GM19438 (cell line): ENCODE results near the gene OR2V2.
"Not testable (repeated sequence)": the region's sequence is repeated elsewhere in the genome, so short reads cannot be mapped to it uniquely, and the experiment has no call there.

Experiments
- ATAC-seq: cut with Tn5 transposase; IDR thresholded peaks from one replicate; pipeline ENCODE4 v1.9.1; 2021; ENCODE audit warnings: low read depth; ENCODE audit not compliant: unreplicated experiment

The OR2V2 gene

GRCh38 chr5:181146927-181147636 is at the start of gene OR2V2:
OR2V2 (plus strand) TSS chr5:181147586; CDS start chr5:181154943, 7,357 bp downstream.
- ATAC-seq, result not testable (repeated sequence)

DNA sequence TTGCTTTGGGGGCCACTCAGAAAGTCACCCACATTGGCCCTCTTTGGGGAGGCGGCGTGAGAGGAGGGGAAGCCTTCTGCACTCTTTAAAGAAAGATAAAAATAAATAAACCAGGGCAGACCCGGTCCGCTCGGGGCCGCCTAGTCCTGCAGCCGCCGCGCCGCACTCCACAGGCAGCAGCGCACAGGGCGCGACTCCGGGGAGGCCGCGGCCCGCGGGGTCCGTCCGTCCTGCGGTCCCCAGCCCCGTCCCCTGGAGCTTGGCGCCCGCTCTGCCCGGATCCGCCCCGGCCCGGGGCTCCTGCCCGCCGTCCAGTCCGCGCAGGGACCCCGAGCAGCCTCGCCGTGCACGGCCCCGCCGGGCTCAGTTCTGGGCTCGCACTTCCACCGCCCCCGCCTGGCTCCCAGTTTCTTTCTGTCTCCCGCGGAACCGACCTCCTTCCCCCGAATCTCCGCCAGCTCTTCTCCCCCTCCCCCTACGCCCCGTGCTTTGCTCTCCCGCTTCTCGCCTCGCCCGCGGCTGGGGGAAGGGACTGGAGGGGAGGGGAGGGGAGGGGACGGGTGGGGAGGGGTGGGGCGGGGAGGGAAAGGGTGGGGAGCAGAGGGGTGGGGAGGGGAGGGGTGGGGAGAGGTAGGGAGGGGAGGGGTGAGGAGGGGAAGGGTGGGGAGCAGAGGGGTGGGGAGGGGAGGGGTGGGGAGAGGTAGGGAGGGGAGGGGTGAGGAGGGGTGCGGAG is 49.5 kb upstream of the OR2V2 start:
- ATAC-seq, result not testable (repeated sequence)

GRCh38 chr5:181098762-181099601 is 48.4 kb upstream of the OR2V2 start:
- no peak for ATAC-seq

DNA sequence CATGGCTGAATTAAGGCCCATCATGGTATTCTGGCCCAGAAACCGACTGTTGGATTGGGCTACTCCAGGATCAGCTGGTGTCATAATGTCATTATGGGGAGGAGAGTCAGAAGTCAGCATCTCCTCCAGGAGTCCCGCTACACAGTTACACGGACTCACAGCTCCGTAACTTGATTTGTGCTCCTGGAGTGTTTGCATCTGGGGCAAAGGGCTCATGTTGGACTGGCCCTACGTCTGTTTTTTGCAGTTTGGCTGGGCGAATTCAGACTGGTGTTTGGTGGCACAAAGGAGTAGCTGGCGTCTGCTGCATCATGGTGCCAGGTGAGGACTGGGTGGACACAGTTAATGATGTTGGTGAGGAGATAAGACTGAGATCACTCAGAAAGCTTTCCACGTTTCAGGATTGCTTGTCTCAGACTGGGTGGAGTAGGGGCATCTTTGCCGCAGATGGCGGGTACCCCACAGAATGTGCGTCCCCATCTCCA is 47.7 kb upstream of the OR2V2 start:
- ATAC-seq, result no peak

GRCh38 chr5:181100121-181100875 is 47.1 kb upstream of the OR2V2 start:
- ATAC-seq, result no peak

DNA sequence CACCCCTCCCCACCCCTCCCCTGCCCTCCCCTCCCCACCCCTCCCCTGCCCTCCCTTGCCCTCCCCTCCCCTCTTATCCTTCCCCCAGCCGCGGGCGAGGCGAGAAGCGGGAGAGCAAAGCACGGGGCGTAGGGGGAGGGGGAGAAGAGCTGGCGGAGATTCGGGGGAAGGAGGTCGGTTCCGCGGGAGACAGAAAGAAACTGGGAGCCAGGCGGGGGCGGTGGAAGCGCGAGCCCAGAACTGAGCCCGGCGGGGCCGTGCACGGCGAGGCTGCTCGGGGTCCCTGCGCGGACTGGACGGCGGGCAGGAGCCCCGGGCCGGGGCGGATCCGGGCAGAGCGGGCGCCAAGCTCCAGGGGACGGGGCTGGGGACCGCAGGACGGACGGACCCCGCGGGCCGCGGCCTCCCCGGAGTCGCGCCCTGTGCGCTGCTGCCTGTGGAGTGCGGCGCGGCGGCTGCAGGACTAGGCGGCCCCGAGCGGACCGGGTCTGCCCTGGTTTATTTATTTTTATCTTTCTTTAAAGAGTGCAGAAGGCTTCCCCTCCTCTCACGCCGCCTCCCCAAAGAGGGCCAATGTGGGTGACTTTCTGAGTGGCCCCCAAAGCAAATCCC is 46.2 kb upstream of the OR2V2 start:
- ATAC-seq, result not testable (repeated sequence)

GRCh38 chr5:181101930-181102674 is 45.3 kb upstream of the OR2V2 start:
- ATAC-seq, result not testable (repeated sequence)

GRCh38 chr5:181104259-181104568 is 43.2 kb upstream of the OR2V2 start:
- not testable (repeated sequence) for ATAC-seq

DNA sequence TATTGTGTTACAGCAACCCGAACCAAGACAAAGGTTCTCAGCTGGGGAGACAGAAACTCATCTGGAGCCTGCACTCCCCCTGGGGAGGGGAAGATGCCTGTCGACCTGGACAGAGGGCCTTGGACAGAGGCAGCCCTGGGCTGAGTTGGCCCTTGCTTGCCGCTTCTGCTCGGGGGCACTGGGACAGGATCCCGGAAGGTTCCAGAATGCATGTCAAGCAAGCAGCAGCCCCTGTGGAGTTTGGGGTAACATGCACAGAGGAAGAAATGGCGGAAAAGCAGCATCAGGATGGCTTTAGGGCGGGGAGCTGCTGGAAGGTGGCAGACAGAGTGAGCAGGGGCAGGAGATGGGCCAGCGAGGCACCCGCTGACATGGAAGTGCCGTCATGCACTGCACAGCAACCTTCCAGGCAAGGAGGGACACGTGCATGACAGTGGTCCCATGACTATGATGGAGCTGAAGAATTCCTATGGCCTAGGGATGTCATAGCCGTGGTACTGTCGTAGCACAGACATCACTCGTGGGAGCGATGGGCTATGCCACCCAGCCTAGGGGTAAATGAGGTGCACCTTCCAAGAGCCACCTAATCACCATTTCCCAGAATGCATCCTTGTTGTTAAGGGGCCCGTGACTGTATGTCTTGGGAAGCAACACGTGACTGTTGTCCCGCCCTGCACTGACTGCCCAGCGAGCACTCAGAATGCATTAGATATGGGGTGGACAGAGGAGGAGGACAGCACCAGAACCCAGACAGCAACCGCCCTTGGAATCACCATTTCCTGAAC is 42.6 kb upstream of the OR2V2 start:
- not testable (repeated sequence) for ATAC-seq

GRCh38 chr5:181105391-181106025 is 41.9 kb upstream of the OR2V2 start:
- ATAC-seq, result no peak

DNA sequence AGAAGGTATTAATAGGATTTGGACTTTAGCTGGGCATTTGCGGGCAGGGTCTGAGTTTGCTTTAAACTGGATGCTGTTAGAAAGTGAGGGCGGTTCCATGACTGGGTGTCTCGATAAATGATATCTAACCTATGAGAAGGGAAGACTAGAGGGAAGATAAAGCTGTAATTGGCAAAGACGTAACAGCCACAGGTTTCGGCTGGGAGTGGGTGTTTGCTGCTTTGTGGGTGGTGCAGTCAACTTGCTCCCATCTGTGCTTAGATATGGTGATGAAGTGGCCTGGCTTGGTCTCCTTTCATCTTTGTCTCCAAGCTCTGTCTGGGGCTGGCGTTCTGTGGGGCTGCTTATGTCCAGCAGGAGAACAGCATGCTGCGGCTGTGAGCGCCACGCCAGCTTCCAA is 39.7 kb upstream of the OR2V2 start:
- ATAC-seq, result no peak

GRCh38 chr5:181108578-181109165 is 38.7 kb upstream of the OR2V2 start:
- no peak for ATAC-seq

DNA sequence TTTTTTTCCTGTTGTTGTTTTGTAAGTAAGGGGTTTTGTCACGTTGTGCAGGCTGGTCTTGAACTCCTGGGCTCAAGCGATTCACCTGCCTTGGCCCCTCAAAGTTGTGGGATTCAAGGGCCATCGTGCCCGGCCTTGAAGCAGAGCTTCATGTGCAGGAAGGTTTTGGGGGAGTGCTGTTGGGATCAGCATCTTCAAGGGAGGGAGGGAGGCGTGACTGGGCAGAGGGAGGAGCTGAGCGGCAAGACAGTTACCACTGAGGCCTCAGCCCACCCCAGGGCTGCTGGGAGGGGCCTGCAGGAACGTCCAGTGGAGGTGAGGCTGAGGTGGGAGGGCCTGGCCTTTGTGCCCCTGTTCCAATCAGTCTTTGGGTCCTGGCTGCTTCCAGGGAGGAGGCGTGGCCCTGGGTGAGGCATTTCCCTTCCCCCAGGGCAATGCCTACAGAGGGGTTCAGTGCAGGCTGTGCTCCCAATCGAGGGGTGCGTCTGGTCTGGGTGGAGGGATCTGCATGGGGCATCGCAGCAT is 37.8 kb upstream of the OR2V2 start:
- no peak for ATAC-seq

GRCh38 chr5:181111010-181111409 is 36.4 kb upstream of the OR2V2 start:
- ATAC-seq, result no peak

DNA sequence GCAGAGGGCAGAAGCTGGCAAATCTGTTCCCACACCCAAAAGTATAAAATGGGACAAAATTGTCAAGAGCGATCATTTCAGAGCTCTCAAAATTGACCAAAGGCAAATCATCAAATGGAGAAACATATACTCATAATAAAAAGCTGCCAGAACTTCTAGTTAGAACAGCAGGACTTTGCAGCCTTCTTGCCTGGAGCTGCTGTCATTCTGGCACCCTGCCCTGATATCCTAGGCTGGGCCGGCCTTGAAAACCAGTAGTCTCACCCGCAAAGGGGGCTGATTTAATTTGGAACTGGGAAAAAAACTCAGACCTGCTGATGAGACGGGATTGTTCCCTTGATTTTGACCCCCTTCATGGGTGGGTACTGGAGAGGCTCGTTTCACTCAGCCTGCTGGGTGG is 34.9 kb upstream of the OR2V2 start:
- ATAC-seq, result no peak

DNA sequence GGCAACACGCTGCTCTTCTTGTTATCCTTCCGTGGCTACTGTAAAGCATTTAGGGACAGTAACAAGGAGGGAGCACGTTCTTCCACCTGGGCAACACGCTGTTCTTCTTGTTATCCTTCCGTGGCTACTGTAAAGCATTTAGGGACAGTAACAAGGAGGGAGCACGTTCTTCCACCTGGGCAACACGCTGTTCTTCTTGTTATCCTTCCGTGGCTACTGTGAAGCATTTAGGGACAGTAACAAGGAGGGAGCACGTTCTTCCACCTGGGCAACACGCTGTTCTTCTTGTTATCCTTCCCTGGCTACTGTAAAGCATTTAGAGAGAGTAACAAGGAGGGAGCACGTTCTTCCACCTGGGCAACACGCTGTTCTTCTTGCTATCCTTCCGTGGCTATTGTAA is 33.8 kb upstream of the OR2V2 start:
- not testable (repeated sequence) for ATAC-seq

DNA sequence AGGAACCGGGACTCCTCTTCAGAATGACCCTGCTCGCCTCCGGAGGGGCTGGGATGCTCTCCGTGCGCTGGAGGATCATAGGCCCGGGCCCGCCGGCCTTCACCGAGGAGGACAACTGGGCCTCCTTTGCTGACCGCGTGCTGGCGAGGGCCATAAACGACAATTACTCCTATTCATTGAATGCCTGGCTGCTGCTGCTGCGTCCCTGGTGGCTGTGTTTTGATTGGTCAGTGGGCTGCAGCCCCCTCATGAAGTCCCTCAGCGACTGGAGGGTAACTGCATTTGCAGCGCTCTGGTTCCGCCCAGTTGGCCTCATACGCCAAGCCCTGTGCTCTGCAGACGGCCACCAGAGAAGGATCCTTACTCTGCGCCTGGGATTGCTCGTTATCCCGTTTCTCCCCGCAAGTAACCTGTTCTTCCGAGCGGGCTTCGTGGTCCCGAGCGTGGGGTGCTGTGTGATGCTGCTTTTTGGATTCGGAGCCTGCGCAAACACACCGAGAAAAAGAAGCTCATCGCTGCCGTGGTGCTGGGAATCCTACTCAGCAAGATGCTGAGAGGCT is 33.0 kb upstream of the OR2V2 start:
- no peak for ATAC-seq
